Chondrocyte (in vitro differentiated cells): ENCODE measurements around the gene ADCYAP1R1. TPM values are rescaled to one million over a fixed set of nuclear protein-coding genes. Genes with fewer than 3 reads are reported as not detected.

ENCODE experiments used
- DNase-seq: peaks from one replicate; pipeline ENCODE4 v3.0.0; 2021; ENCODE audit warnings: mixed read lengths, low spot score
- H3K27ac Mint-ChIP-seq: one replicate; pipeline ENCODE4 v1.8.0; 2021; ENCODE audit warnings: mild to moderate bottlenecking, moderate library complexity, mixed read lengths; ENCODE audit not compliant: unreplicated experiment
- H3K27me3 Mint-ChIP-seq: 2 replicates; pipeline ENCODE4 v1.8.0; 2021; ENCODE audit warnings: low read depth, mixed read lengths
- H3K36me3 Mint-ChIP-seq: 2 replicates; pipeline ENCODE4 v1.8.0; 2021; ENCODE audit warnings: low read depth, mixed read lengths
- H3K4me1 Mint-ChIP-seq: 2 replicates; pipeline ENCODE4 v1.8.0; 2021; ENCODE audit warnings: low read depth, mild to moderate bottlenecking, mixed read lengths
- H3K4me3 Mint-ChIP-seq: one replicate; pipeline ENCODE4 v1.8.0; 2021; ENCODE audit warnings: mild to moderate bottlenecking, moderate library complexity, mixed read lengths; ENCODE audit not compliant: unreplicated experiment
- H3K9me3 Mint-ChIP-seq: 2 replicates; pipeline ENCODE4 v1.8.0; 2021; ENCODE audit warnings: low read depth, mixed read lengths
- total RNA-seq: library from RNA; stranded (reverse); gene quantifications from 3 replicates; pipeline ENCODE4 v1.2.1, GENCODE V29; 2021
- TF ChIP-seq, protein P1 (sequence below): fragments of 200-600 bp; sonication (generic); IDR thresholded peaks from 2 replicates; pipeline ENCODE4 v1.5.0; 2021; ENCODE audit warnings: antibody characterized with exemption, mild to moderate bottlenecking, moderate library complexity

The ADCYAP1R1 gene
- total RNA-seq, 1 donor from 2014 or later, result not detected

DNA sequence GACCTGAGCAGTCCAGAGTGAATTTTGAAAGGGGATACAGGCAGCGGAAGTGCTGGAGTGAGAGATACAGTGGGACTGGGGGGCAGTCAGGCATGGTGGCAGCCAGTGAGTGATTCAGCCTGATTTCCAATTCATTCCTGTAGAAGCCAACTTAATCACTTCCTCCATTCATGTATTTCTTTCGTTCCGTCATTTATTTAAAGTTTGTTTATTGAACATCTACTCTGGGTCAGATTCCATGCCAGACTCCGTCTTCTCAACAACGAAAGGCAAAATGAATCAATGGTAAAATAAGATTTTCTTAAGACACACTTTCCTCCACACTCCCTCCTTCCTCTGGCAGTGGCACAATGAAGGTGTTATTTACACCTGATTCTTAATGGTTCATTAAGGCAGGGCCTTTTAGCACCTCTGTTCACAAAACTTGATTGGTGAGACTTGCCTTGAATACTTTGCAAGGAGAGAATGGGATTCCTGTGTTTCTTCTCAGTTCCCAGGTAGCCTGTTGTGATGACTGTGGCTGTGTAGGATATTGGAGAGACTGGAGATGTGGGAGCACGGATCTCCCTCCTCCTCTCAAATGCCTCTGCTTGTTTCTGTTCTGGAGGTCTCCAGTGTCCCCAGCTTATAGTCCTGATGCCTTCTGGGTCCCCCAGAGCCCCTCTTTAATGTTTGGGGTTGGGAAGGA lies 27.9 kb downstream of the ADCYAP1R1 start:
- TF ChIP-seq, protein P1, sequence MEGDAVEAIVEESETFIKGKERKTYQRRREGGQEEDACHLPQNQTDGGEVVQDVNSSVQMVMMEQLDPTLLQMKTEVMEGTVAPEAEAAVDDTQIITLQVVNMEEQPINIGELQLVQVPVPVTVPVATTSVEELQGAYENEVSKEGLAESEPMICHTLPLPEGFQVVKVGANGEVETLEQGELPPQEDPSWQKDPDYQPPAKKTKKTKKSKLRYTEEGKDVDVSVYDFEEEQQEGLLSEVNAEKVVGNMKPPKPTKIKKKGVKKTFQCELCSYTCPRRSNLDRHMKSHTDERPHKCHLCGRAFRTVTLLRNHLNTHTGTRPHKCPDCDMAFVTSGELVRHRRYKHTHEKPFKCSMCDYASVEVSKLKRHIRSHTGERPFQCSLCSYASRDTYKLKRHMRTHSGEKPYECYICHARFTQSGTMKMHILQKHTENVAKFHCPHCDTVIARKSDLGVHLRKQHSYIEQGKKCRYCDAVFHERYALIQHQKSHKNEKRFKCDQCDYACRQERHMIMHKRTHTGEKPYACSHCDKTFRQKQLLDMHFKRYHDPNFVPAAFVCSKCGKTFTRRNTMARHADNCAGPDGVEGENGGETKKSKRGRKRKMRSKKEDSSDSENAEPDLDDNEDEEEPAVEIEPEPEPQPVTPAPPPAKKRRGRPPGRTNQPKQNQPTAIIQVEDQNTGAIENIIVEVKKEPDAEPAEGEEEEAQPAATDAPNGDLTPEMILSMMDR, result no peak
- peaks cover 51% of the 10 kb centered on the region for H3K27me3 Mint-ChIP-seq
- no peaks in the 10 kb centered on the region for H3K4me1 Mint-ChIP-seq

DNA sequence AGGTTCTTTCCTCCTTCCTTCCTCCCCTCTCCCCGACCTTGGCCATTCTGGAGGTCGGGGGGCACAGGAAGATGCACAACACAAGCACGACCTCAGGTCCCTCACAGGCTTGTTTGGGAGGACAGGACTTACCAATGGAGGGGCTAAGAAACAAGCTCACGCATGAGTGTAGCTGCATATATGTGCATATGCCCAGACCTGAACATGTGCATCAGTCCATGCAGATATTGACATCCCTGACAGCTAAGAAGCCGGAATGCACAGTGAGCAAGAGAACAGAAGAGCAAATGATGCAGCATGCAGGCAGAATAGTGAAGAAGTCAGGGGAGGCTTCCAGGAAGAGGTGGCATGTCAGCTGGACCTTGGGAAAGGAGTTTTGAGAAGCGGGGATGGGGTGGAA lies 28.7 kb downstream of the ADCYAP1R1 start:
- peak; percentile 33 for DNase-seq
- Mint-ChIP-seq H3K4me3 (no peak overlapping the region), H3K27ac (no peak overlapping the region), H3K9me3 (no peaks in the 10 kb centered on the region), H3K4me1 (no peaks in the 10 kb centered on the region), H3K27me3 (peaks cover 49% of the 10 kb centered on the region), H3K36me3 (no peaks in the 10 kb centered on the region)
- TF ChIP-seq, protein P1, result no peak

More for the DNA sequence above, 27.9 kb downstream of the ADCYAP1R1 start:
- H3K27ac Mint-ChIP-seq, result no peak overlapping the region
- peak; percentile 3 for DNase-seq
- no peak overlapping the region for H3K4me3 Mint-ChIP-seq
- no peaks in the 10 kb centered on the region for H3K9me3 Mint-ChIP-seq
- H3K36me3 Mint-ChIP-seq, result no peaks in the 10 kb centered on the region

DNA sequence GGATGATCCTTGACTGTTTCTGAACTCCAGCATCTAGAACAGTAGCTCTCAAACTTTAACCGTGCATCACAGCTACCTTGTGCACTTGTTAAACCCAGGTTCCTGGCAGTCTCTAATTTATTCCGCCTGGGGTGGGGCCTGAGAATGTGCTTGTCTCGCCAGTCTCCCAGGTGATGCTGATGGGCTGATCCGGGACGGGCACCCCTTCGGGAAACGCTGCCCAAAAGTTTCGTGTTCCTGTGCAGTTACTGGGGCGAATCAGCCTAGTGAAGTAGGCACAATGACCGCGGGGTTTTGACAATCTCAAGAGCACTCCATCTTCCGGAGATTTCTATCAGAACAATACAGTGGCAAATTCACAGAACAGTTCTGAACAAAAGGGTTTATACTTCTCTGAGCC lies 29.9 kb downstream of the ADCYAP1R1 start:
- Mint-ChIP-seq H3K4me3 (no peak overlapping the region), H3K4me1 (no peaks in the 10 kb centered on the region), H3K27me3 (peaks cover 54% of the 10 kb centered on the region), H3K36me3 (no peaks in the 10 kb centered on the region), H3K27ac (no peak overlapping the region), H3K9me3 (no peaks in the 10 kb centered on the region)
- DNase-seq, result peak; percentile 34
- TF ChIP-seq, protein P1, result no peak

DNA sequence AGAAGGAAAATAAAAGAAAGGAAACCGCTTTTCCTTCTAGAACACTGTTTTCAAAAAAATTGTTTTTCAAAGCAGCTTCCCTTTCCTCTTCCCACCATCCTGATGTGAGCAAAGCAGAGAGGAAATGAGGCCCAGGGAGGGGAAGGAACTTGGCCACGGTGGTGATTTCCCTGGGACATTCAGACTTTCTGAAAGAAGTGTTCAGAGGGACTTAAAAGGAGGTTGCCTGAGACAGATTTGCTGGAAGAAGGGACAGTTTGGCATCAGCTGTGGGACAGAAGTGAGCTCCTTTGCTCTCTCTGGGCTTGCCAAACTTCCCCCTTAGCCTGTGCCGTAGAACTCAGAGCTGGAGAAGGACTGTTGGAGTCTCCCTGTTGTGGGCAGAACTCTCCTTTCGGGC lies 30.3 kb downstream of the ADCYAP1R1 start:
- no peak overlapping the region for H3K4me3 Mint-ChIP-seq
- no peak overlapping the region for H3K27ac Mint-ChIP-seq

DNA sequence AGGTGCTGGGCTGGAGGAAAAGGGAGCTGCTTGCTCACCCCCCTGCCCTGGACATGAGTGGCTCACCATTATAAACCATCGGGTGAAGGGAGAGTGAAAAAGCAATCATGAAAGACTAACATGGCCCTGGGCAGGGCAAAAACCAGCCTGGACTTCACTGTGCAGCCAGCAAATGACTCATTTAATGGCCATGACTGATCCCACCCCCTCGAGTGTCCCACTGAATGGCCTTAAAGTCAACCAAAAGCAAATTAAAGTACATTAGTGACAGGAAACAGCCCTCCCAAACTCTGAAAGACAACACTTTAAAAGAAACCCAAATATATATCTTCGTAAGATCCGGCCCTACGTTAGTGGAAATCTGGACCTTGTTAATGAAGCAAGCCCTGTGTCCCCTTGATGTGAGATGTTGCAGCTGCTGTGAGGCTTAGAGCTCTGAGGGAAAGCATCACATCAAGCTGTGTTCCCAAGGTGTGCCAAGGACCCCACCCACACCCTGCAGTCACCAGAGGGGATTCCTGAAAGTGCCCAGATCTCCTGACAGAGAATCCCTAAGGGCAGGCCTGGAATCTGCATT lies 31.2 kb downstream of the ADCYAP1R1 start:
- peak; percentile 28 for DNase-seq

More for the DNA sequence above, 30.3 kb downstream of the ADCYAP1R1 start:
- Mint-ChIP-seq H3K27me3 (peaks cover 58% of the 10 kb centered on the region), H3K4me1 (no peaks in the 10 kb centered on the region), H3K9me3 (no peaks in the 10 kb centered on the region), H3K36me3 (no peaks in the 10 kb centered on the region)
- TF ChIP-seq, protein P1, result no peak
- peak; percentile 1 for DNase-seq

More for the DNA sequence above, 31.2 kb downstream of the ADCYAP1R1 start:
- Mint-ChIP-seq H3K4me3 (no peak overlapping the region), H3K27ac (no peak overlapping the region), H3K4me1 (no peaks in the 10 kb centered on the region), H3K27me3 (peaks cover 62% of the 10 kb centered on the region), H3K9me3 (no peaks in the 10 kb centered on the region), H3K36me3 (no peaks in the 10 kb centered on the region)
- TF ChIP-seq, protein P1, result no peak
